ENCODE data around the gene NSD2.

NSD2 gene

DNA sequence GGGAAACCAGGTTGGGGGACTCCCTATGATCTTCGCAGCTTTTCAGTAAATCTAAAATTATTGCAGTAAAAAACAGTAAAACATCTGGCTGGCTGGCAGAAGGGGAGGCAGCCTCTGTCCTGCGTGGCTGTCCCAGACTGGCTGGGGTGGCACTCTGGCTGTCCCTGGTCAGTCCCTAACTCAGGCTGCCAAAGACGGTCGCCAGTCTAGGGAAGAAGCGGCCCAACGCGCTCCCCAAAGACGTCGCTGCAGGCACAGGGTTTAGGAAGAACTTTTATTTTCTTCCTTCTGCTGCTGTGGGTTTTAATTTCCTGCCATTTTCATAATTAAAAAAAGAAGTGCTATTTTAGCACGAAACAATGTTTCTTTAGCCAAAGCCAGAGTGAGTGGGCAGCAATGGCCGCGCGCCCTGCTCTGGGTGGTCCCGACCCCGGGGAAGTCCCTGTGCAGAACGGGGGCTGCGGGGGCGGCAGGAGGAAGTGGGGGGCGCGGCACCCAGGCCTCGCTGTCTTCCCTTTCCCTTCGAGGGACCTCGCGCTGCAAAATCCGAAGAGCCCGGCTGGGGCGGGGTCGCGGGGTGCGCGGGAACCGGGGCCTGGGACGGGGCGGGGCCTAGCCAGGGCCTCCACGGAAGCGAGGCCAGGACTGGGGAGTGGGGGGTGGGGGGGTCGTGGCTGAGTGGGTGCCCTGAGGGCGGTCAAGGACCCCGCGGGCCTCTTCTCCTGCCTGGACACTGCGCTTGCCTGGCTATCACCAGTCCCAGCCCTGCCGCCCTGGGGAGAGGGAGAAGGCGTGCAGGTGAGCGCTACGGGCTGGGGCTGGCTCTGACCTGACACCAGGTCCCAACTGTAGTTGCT lies 8.9 kb upstream of the NSD2 start:
- FAIRE-seq (no peak), DNase-seq (ENCODE audit: extremely low spot score, insufficient read length, low read depth) (no peak)

DNA sequence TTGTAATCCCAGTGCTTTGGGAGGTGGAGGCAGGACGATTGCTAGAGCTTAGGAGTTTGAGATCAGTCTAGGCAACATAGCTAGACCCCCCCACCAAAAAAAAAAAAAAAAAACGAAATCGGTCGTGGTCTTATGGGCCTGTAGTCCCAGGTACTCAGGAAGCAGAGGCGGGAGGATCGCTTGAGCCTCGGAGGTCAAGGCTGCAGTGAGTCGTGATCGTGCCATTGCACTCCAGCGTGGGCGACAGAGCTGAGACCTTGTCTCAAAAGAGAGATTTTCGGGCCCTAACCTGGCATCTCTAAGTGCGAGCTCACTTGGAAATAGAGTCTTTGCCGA lies 8.3 kb upstream of the NSD2 start:
- DNase-seq (ENCODE audit: extremely low spot score, insufficient read length, low read depth) = no peak
- no peak for FAIRE-seq

GRCh38 chr4:1863297-1864033 lies 7.7 kb upstream of the NSD2 start:
- FAIRE-seq (no peak), DNase-seq (ENCODE audit: extremely low spot score, insufficient read length, low read depth) (no peak)

DNA sequence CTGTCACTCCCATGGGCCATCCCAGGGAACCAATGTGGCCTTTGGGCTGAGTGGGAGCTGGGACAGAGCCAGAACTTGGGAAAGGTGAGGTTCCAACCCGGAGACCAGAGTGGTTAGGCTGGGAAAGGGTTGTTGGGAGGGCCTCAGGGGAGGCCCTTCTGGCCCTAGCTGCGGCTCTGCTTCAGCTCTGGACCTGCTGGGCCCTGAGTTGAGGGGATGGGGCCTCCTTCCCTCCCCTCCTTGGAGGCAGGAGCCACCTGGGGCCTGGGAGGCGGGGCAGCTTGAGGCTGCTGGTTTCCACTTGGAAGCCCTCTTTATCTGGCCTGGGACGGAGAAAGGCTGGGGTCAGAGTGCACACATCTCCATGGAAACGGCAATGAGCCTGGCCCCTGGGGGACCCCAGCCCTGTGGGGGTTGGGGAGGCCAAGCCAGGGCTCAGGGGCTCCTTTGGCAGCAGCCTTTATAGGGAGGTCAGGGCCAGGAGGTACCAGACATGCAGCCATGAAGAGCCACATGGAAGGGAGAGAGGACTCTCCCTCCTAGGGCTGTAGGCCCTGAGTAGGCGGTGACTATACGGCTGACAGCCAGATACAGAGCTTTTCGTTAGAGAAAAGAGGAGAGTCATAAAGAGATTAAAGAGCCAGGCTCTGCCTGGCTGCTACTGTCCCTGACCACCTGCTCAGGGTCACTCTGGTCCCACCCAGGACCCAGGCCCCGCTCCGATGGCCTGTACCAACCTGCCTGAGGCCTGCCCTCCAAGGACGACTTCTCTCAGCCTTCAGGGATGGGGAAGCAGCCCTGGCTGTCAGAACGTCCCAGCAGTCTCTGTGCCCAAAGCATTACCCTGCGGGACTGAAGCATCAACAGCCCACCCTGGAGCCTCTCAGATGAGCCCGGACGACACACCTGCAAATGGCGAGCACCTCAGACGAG lies 6.9 kb upstream of the NSD2 start:
- DNase-seq (ENCODE audit: extremely low spot score, insufficient read length, low read depth) (no peak), FAIRE-seq (no peak)

- FAIRE-seq (no peak), DNase-seq (ENCODE audit: extremely low spot score, insufficient read length, low read depth) (no peak)
Observed at GRCh38 chr4:1866189-1866661, 5.0 kb upstream of the NSD2 start.

DNA sequence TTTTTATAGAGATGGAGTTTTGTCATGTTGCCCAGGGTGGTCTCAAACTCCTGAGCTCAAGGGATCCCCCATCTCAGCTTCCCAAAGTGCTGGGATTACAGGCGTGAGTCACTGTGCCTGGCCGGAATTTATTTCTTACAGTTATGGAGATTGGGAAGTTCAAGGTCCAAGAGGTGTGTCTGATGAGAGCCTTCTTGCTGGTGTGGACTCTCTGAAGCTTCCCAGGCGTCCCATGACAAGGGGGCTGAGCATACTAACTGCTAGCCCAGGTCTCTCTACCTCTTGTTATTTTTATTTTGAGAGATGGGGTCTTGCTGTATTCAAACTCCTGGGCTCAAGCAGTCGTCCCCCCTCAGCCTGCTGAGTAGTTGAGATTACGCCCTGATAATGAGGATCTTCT lies 2.9 kb upstream of the NSD2 start:
- FAIRE-seq (no peak), DNase-seq (ENCODE audit: extremely low spot score, insufficient read length, low read depth) (no peak)

DNA sequence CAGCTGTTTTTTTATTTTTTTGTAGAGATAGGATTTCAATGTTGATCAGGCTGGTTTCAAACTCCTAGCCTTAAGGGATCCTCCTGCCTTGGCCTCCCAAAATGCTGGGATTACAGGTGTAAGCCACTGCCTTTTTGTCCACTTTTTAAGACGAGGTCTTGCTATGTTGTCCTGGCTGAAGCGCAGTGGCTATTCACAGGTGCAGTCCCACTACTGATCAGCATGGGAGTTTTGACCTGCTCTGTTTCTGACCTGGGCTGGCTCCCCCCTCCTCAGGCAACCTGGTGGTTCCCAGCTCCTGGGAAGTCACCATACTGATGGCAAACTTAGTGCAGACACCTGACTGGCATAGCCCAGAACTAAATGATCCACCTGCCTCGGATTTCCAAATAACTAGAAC lies 2.3 kb upstream of the NSD2 start:
- DNase-seq (ENCODE audit: extremely low spot score, insufficient read length, low read depth) (no peak), FAIRE-seq (no peak)

- DNase-seq (ENCODE audit: extremely low spot score, insufficient read length, low read depth) = no peak
- FAIRE-seq = peak; percentile 21
Observed at GRCh38 chr4:1869530-1870327, 1.5 kb upstream of the NSD2 start.

DNA sequence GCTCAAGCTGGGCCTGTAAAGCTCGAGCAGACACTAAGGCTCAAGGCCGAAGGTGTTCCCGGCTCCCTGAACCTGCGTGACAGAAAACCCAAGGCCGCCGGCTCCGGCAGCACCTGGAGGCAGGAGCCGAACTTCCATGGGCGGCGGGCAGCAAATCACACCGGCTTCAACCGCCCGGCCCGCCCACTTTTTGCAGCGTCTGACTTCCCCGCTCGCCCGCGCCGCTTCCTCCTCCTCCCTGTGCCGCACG lies 940 bp upstream of the NSD2 start:
- FAIRE-seq (peak; percentile 70), DNase-seq (ENCODE audit: extremely low spot score, insufficient read length, low read depth) (no peak)

DNA sequence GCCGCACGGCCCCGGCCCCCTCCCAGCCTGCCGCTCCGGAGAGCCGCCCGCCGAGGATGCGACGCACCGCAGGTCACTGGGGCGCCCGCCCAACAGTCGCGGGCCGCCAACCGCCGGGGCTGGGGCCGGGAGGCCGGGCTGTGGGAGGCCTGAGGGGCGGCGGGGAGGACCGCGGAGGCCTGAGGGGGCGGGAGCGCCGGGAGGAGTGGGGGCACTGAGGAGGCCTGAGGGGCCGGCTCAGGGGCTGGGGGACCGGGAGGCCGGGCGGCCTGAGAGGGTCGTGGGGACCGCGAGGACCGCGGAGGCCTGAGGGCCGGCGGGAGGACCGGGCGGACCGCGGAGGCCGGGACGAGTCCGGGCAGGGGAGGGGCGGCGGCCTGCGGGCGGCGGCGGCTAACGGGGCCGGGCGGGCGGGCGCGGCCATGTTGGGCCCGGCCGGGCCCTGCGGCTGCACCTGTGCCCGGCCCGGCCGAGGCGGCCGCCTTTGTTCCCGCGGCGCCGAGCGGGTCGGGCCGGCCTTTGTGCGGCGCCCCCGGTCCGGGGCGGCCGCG lies 353 bp downstream of the NSD2 start:
- FAIRE-seq = no peak
- no peak for DNase-seq (ENCODE audit: extremely low spot score, insufficient read length, low read depth)

DNA sequence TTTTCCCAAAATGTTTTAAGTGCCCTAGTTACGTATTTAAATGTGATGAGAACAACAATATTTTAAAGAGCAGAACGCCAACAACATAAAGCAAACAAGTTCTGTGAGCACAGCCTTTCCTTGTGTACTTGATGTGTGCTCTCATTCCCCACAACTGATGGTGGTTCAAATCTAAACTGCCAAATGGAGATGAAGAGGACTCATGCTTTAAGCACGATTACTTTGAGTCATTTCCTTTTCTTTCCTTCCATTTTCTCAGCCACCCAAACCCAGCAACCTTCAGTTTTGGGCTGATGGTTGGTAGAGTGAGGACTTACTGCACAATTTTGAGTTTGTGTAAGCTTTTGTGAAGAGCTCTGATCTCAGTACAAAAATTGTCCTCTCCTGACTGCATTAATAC lies 1.7 kb downstream of the NSD2 start:
- FAIRE-seq = peak; percentile 61
- DNase-seq (ENCODE audit: extremely low spot score, insufficient read length, low read depth) = no peak

- DNase-seq (ENCODE audit: extremely low spot score, insufficient read length, low read depth) (no peak), FAIRE-seq (no peak)
Observed at GRCh38 chr4:1873291-1873690, 2.1 kb downstream of the NSD2 start.

DNA sequence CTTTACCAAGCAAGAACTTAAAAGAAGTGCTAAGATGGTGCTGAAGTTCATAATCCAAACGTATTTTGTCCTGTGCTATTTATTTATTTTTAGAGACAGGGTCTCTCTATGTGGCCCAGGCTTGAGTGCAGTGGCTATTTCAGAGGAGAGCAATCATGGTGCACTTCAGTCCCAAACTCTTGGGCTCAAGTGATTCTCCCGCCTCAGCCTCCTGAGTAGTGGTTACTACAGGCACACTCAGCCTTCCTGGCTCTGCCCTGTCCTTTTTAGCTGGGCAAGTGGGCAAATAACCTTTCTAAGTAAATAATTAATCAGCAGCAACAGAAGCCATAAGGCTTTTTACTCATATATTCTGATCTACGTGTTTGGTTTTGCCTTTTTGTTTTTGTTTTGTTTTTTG lies 2.6 kb downstream of the NSD2 start:
- DNase-seq (ENCODE audit: extremely low spot score, insufficient read length, low read depth) (no peak), FAIRE-seq (no peak)

- FAIRE-seq = no peak
Observed at GRCh38 chr4:1874201-1874600, 3.0 kb downstream of the NSD2 start.

GRCh38 chr4:1879485-1879884 lies 8.3 kb downstream of the NSD2 start:
- DNase-seq (ENCODE audit: extremely low spot score, insufficient read length, low read depth) (no peak), FAIRE-seq (no peak)

More at GRCh38 chr4:1874201-1874600, 3.0 kb downstream of the NSD2 start:
- no peak for DNase-seq (ENCODE audit: extremely low spot score, insufficient read length, low read depth)

GRCh38 chr4:1880332-1880731 lies 9.1 kb downstream of the NSD2 start:
- FAIRE-seq (no peak), DNase-seq (ENCODE audit: extremely low spot score, insufficient read length, low read depth) (no peak)

DNA sequence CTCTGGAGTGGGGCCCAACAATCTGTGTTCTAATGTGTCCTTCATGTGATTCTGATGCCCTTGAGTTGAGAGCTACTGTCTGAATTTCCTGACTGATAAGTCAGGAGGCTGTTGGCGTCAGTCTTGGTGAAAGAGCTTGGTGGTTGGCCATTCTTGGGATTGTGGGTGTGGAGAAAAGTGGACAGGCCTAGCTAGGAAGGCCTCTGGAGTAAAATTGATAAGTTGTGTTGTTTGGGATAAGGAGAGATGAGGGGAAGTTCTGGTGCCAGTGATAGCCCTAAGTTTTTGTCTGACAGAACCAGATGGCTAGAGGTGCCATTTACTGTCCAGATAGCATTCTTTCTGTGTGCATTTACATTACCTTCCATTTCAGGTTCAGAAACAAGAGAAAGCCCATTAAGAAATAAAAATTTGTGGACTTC lies 11.7 kb downstream of the NSD2 start:
- no peak for FAIRE-seq

GRCh38 chr4:1883583-1883982 lies 12.4 kb downstream of the NSD2 start:
- DNase-seq (ENCODE audit: extremely low spot score, insufficient read length, low read depth) (no peak), FAIRE-seq (no peak)

More for the DNA sequence above, 11.7 kb downstream of the NSD2 start:
- DNase-seq (ENCODE audit: extremely low spot score, insufficient read length, low read depth) = no peak

GRCh38 chr4:1885414-1885813 lies 14.2 kb downstream of the NSD2 start:
- FAIRE-seq = no peak
- no peak for DNase-seq (ENCODE audit: extremely low spot score, insufficient read length, low read depth)

GRCh38 chr4:1887052-1887451 lies 15.9 kb downstream of the NSD2 start:
- DNase-seq (ENCODE audit: extremely low spot score, insufficient read length, low read depth) = no peak
- FAIRE-seq = no peak

Data from GM18507 (cell line).